GM19468 (cell line): ENCODE results near the gene ACY1.

ENCODE experiments used
- ATAC-seq: cut with Tn5 transposase; IDR thresholded peaks from one replicate; pipeline ENCODE4 v1.9.1; 2021; ENCODE audit warnings: mild to moderate bottlenecking, moderate library complexity, moderate number of reproducible peaks; ENCODE audit not compliant: unreplicated experiment; ENCODE audit errors: extremely low read depth

ACY1 gene

DNA sequence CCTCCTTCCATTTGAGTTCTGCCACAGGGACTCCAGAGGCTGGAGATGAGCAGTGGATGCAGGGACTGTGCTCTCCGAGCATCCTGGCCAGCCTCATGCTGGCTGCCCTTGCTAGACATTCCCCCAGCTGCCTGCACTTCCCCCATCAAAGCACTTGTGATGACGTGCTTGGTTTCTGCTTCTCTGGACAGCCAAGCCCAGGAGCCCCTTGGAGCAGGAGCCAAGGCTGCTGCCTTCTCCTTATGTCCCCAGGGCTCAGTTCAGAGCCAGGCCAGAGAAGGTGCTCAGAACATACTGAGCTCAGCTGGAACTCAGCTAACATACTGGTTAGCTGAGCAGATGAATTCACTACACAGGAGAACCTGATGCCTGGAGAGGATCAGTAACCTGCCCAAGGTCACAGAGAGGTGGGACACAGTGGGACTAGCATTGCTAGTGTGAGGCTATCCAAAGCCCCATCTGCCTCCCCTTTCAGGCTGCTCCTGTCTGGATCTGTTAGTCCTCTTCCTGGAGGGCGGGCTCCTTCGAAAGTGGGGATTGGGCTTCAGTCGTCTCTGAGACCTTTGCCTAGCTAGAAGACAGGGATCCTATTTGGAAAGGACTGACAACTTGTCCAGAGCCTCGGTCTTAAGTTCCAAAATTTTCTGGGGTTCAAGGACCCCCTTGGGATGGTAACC, 20.3 kb upstream of the ACY1 start:
- ATAC-seq = no peak

DNA sequence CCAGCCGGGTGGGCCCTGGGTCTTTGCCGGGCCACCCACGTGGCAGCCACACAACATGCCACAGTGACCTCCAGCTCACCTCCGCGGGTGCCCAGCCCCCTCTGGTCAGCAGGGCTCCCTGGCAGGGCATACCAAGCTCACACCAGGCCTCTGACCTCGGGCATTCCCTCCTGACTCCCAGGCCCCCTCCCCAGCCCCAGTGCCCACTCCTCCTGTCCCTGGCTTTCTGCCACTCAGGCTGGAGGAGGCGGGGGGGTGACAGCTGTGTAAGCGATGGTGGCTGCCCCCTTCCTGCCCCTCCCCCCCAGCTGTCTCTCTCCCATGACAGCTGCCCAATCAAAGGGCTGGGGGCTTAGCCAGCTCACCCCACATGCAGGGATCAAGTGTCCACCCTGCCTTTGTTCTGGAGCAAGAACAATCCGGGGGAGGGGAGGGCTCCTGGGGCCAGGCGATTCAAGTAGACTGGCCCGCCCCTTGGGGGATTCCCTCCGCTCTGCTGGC, 19.3 kb upstream of the ACY1 start:
- no peak for ATAC-seq

DNA sequence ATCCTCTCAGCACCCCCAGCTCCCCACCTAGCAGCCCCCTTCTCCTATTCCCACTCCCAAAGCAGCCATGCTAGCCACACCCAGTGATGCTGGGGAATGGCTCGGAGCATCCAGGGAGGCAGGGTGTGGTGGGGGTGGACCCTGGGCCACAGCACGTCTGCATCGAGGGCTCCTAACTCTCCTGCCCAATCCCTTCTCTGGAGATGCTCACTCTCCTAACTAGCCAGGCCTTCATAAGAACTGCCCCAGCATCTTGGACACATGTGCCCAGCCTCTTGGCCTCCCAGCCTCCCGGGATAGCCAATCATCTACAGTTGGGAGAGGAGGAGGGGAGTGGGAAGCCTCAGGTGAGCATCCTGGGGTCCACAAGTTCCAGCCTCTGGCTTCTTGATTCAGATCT, 18.8 kb upstream of the ACY1 start:
- no peak for ATAC-seq

DNA sequence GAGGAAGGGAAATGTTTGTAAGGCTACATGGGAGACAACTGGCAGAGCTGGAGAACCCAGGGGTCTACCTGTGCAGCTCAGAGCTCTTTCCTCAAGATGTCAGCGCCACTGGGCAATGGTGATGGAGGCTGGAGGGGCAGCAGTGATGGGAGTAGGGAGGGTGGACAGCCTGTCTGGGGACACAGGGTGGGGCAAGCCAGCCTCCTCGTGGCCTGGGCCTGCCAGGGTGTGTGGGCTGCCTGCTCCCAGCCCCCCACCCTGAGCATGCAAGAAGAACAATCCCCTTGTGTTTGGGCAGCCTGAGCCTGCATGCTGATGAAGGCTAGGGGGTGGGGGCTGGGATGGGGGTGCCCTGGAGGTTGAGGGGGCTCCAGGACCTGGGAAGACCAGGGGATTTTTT, 17.3 kb upstream of the ACY1 start:
- ATAC-seq = no peak

DNA sequence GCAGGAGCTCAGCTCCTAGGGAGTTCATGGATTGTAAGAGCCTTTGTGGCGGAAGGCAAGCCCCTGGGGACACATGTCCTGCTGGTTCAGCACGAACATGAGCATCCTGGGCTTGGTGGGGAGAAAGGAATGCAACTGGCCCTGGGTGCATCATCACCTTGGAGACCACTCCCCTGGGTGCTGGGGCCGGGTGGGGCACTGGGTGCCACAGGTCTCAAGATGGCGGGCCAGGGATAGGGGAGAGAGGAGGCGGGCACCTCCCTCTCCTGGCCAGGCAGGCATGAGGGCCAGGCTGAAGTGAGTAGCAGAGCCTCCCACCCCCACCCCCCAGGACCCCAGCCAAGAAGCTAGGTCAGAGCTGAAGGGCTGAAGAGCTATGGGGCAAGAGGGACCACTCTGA, 16.8 kb upstream of the ACY1 start:
- ATAC-seq = no peak

DNA sequence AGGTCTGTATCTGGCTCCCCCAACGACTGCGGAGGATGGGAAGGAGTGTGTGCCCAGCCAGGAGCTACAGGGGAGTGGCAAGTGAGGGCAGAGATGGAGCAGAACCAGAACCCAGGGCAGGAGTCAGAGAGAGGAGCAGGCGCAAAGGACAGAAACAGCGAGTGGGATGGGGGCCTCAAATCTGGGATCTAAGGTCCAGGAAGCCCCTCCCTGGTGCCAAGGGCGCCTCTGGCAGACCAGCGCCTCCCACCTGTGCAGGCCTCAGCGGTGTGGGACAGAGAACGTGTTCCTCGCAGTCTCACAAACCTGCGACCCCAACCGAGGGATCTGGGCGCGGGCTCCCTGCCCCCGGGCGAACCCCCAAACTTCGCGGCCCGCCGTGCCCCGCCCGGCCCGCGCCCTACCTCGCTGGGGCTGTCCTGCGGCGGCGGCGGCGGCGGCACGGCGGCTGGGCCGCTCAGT, 16.4 kb upstream of the ACY1 start:
- no peak for ATAC-seq

DNA sequence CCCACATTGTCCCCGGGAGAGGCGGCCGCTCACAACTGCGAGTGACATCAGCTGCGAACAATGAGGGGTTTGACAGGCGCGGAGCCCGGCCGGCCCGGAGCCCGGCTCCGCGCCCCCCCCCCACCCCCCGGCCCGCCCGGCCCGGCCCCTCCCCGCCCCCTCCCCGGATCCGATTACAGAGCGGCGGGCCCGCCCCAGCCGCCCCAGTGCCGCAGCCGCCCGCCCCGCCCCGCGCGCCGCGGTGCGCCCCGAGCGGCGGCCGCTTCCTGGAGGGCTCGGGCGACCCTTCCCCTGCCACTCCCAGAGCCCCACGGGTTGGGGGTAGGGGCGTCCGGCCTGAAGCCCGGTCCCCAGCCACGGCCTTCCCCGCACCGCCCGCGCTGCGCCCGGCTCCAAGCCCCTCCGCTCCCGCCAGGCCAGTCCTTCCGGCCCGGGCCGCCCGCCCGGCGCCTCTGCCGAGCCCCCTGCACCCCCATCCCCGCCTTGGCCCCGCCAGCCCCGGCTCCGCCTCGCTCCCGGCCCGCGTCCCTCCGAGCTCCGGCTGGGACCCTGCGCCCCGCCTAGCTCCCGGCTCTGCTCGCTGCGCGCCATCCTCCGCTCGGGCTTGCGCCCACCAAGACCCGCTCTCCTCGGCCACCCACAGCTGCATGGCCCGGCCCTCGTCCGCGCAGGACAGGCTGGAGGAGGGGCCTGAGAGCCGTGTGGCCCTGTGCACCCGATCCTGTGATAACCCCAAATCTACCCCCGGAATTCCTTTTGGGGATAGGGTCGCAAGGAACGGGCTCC, 15.8 kb upstream of the ACY1 start, which contains the start of gene PCBP4:
Gene PCBP4 (minus strand): TSS at position 71 of the 786 bp plus-strand sequence. CDS start 6,214 bp downstream, outside the sequence.
- no peak for ATAC-seq

DNA sequence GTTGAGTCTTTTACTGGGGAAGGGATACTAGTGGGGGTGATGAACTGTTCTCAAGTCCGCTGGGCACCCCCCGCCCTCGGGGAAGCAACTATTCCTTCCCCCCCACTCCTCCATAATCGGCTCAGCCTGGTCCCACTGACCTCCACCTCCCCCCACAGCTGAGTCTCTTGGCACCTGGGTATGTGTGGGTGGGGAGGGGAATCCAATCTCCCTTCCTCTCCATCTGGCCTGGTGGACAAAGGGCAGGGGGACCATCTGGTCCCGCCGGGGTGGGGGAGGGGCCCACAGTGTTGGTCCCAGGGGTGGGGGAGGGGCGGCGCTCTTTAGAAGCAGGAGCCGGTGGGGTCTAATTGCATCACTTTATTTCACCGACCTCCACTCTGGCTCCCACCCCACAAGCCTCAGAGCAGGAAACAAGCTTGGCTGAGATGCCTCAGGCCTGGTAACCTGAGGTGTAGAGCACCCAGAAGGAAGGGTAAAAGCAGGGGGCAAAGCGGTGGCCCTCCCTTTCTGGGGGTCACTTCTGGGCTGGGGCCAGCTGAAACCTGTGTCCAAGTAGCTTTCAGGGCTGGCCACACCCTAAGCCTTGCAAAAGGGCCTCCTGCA, 15.1 kb upstream of the ACY1 start:
- ATAC-seq = no peak

DNA sequence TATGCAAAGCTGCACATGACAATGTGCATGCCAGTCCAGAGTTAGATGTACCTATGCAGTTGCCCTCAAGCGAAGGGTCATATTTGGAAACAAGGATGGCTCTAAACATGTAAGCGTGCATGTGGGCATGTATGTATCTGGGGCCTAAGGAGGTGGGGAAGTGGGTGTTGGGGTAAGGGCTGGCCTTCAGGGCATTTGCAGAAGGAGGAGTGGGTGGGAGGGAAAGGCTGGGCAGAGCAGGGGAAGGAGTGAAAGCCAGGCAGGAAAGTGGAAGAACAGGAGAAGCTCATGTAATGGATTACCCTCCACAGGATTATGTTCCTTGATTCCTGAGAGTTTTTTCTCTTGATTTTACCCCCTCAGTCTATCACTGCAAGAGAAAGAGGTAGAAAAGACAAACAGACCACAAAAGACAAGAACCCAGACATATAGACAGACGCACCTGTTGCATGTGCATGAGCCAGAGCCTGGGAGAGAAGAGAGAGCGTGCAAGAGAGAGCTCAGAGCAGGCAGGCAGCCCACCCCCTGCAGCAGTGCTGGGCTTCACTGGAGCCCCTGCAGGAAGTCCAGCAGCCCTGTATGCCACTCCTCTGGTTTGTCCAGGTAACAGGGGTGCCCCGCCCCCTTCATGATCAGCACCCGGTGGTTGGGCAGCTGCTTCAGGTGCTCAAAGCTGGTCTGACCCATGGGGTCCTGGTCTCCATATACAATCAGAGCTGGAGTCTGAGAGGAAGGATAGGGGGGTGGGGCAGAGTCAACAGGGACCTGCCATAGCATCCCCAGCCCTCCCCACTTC, 14.3 kb upstream of the ACY1 start:
- no peak for ATAC-seq

DNA sequence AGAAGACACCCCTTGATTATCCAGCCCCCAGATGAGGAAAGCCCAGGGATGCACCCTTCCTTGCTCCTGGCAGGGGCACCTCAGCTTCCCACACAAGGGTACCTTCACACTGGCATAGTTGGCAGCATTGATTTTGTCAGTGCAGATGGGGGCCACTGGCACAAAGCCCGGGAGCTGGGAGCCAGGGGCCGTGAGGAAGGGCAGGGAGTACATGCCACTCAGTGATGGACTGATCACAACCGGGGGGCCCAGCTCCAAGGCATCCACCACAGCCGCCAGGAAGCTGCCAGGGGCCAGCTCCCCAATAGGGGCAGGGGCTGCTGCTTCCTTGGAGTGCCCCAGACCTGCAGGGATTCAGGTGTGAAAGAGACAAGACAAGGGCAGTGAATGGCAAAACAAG, 13.5 kb upstream of the ACY1 start:
- ATAC-seq = no peak

DNA sequence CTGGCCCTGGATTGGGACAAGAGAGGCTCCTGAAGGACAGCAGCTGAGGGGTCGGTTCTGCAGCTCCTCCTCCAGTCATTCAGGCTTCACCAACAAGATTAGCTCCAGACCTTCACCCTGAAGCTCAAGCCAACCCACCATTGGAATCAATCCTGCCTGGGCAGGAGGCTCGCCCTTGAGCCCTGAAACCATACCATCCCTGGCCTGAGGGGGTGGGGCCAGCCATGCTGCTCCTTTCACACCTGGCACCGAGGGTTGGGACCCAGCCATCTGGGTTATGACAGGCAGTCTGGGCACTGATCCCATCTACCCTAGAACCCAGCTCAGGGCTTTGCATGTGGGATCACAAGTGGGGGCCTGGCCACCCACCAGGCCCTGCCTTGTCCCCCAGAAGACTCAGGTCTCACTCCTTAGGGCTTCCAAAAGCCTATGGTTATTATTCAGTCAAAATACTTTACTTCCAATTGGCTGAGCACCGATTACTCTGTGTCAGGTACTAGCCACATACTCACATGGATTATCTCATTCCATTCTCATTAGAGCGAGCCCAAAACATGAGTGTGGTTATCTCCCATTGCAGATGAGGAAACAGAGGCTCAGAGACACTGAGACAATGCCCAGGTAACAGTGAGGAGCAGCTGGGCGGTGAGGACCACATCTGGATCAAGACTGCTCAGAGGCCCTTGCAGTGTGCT, 12.6 kb upstream of the ACY1 start:
- no peak for ATAC-seq

DNA sequence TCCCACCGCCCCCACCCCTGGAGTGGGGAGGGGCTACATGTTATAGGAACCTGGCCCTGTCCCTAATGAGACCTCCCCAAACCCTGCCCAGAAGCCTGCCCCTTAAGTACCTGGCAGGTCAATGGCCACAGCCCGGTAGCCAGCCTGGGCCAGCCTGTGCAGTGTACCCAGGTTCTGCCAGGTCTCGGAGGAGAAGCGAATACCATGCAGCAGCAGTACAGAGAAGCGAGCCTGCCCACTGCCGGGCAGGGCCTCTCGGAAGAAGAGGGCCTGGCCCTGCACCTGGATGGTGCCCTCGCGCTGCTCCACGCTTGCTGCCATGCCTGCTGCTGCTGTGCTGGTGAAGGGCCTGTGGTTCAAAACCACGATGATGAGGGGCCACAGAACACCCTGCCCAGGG, 12.0 kb upstream of the ACY1 start:
- no peak for ATAC-seq

DNA sequence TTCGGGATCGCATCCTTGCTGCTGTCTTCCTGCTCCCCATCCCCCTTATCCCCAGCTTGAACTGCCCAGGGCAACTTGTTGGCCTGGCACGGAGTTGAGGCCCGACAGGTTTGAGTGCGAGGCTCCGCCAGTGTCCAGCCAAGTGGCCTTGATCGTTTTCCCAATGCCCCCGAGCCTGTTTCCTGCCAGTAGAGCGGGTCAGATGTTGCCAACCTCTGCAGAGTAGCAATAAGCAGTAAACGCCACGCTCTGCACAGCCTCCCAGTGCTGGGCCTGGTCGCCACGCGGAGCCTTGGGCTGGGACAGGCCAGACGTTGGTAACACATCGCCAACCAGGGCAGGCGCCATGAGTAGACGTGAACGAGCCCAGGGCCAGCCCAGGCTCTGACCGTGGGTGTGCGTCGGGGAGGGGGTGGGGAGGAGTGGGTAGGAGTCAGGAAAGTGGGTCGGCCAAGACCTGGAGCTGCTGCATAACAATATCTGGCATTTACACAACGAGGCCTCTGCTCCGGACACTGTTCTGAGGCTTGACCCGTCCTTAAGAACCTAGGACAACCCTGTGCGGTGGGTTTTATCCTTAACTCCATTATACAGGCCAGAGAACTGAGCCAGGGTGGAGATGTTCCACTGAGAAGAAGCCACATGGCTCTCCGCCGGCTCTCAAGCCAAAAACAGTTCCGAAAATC, 8.9 kb upstream of the ACY1 start:
- no peak for ATAC-seq

DNA sequence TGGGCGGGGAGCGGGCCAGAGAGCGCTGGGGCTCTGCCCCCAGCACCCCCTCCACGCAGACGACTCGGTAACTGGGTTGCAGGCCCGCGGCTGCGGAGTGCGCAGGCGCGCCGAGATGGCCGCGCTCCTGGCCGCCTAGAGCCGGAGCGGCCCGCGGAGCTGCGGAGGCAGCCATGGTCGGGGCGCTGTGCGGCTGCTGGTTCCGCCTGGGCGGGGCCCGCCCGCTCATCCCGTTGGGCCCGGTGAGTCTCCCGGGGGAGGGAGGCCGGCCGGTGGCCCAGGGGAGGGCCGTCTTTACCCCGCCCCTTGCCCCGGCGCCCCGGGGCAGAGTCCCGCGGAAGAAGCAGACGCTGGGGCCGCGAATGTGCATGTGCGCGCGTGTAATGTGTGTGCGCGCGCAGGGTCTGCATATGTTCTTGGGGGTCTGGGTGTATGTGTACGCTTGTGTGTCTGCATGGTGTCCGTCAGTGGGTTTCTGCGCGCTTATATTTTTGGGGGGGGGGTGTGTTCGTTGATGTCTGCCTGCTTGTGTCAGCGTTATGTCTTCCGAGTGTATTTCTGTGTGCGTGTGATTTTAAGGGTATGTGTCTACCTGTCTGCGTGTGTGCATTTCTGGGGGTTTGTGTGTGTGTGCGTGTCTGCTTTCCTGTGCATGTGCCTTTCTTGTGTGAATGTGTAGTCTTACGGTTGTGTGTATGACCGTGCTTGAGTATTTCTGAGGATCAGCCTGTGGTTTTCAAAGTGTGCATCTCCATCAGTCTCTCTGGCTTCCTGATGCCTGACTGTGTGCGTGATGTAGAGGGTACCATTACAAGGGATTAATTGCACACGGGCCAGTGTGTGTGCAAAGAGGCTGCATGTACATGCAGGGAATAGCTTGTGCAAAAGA, 8.1 kb upstream of the ACY1 start, which contains the start of gene ABHD14A:
Gene ABHD14A (plus strand): TSS at position 102 of the 889 bp plus-strand sequence. CDS start 72 bp downstream, at position 174.
- ATAC-seq = peak; percentile 37

DNA sequence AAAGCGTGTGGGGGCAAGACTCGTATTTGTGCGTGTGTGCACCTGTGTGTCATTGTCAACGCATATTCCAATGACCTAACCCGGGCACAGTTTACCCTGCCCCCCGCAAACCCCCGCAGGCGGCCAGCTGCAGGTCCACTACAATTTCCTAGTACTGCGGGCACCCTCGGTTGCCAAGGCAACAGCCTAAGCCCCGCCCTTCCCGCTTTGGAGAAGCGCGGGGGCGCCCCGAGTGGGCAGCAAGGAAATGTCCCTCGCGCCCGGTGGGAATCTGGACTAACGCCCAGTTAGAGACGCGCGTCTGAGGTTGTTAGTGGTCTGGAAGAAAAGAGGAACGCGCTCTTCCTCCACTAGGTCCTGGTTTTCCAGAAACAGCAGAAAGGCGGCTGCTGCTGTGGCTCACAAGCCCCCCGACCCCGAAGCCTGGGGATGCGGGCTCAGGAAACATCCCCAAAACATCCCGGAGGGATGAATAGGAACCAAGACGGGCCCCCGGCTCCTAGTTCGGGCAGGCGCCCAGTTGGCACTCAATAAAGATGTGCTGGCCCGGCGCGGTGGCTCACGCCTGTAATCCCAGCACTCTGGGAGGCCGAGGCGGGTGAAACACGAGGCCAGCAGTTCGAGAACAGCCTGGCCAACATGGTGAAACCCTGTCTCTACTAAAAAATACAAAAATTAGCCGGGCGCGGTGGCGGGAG, 7.3 kb upstream of the ACY1 start:
- no peak for ATAC-seq

DNA sequence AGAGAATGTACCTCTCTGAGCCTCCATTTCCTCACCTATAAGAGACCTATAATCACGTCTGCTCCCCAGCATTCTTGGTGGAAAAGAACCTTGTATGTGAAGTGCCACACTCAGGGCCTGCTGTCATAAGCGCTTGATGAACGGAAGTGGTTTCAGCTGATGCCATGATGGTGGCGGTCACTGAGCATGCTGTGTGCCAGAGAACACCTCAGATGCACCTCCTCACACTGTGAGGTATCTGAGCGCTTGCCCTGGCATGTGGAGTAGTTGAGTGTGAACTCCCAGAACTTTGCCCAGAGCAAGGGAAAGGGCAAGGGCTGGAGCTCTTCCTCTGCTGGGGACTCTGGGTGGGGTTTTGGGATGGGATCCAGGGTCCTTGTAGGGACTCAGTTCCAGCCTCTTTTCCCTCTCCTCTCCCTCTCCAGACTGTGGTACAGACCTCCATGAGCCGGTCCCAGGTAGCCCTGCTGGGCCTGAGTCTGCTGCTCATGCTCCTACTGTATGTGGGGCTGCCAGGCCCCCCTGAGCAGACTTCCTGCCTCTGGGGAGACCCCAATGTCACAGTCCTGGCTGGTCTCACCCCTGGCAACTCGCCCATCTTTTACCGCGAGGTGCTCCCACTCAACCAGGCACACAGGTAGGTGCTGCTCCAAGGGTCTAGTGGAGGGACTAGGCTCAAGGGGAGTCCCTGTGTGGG, 5.7 kb upstream of the ACY1 start:
- ATAC-seq = no peak

DNA sequence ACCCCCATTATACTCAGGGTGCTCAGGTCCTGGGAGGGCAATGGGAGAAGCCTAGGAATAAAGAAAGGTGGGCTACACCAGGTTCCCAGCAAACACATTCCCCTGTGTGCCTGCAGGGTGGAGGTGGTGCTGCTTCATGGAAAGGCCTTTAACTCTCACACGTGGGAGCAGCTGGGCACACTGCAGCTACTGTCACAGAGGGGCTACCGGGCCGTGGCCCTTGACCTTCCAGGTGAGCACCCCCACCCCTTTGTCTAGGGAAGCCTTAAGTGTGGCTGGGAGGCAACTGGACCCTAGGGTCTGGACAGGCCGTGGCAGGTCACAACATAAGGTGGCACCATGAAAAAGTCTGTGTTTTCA, 5.2 kb upstream of the ACY1 start:
- no peak for ATAC-seq
